DOHH2 (cell line): ENCODE measurements around the gene FBXL2.

ENCODE experiments used
- H3F3A ChIP-seq: fragments of 200-600 bp; sonication (generic), shearing (Covaris generic); 2 replicates; pipeline ENCODE4 v1.6.0; 2016; ENCODE audit warnings: antibody characterized with exemption, mild to moderate bottlenecking; ENCODE audit not compliant: control insufficient read depth, insufficient read depth
- H3K27ac ChIP-seq: fragments of 200-600 bp; sonication (generic); 2 replicates; pipeline ENCODE4 v1.5.1; 2014; ENCODE audit warnings: low read depth, mild to moderate bottlenecking, low read length, moderate library complexity
- H3K27me3 ChIP-seq: fragments of 200-600 bp; sonication (generic); 2 replicates; pipeline ENCODE4 v1.6.1; 2014; ENCODE audit warnings: mild to moderate bottlenecking, low read length, mixed read lengths; ENCODE audit not compliant: control insufficient read depth
- H3K36me3 ChIP-seq: fragments of 200-600 bp; sonication (generic); 2 replicates; pipeline ENCODE4 v1.6.1; 2014; ENCODE audit warnings: mild to moderate bottlenecking, low read length, moderate library complexity, mixed read lengths; ENCODE audit not compliant: control insufficient read depth
- H3K4me1 ChIP-seq: fragments of 200-600 bp; sonication (generic); 2 replicates; pipeline ENCODE4 v1.6.1; 2014; ENCODE audit warnings: mild to moderate bottlenecking, low read length, mixed read lengths; ENCODE audit not compliant: control insufficient read depth
- H3K4me2 ChIP-seq: fragments of 200-600 bp; sonication (generic); 2 replicates; pipeline ENCODE4 v1.6.0; 2014; ENCODE audit warnings: mild to moderate bottlenecking, low read length, moderate library complexity
- H3K4me3 ChIP-seq: fragments of 200-600 bp; sonication (generic); 2 replicates; pipeline ENCODE4 v1.5.1; 2014; ENCODE audit warnings: mild to moderate bottlenecking, low read length, mixed read lengths
- H3K79me2 ChIP-seq: fragments of 200-600 bp; sonication (generic); 2 replicates; pipeline ENCODE4 v1.6.1; 2014; ENCODE audit warnings: mild to moderate bottlenecking, low read length, mixed read lengths; ENCODE audit not compliant: control insufficient read depth
- H3K9me2 ChIP-seq: fragments of 200-600 bp; sonication (generic); replicated peaks from 2 replicates; pipeline ENCODE4 v1.6.1; 2014; ENCODE audit warnings: mild to moderate bottlenecking, low read length, mixed read lengths; ENCODE audit not compliant: control insufficient read depth
- H3K9me3 ChIP-seq: fragments of 200-600 bp; sonication (generic); 2 replicates; pipeline ENCODE4 v1.6.1; 2014; ENCODE audit warnings: antibody characterized with exemption, low read length, mixed read lengths; ENCODE audit not compliant: control insufficient read depth, insufficient read depth
- H4K20me1 ChIP-seq: fragments of 200-600 bp; sonication (generic); 2 replicates; pipeline ENCODE4 v1.6.0; 2014; ENCODE audit warnings: low read depth, mild to moderate bottlenecking, antibody characterized with exemption, low read length, moderate library complexity; ENCODE audit not compliant: control insufficient read depth, insufficient read depth
- CTCF ChIP-seq: fragments of 200-600 bp; sonication (generic); IDR thresholded peaks from one replicate; pipeline ENCODE4 v1.5.1; 2014; ENCODE audit warnings: antibody characterized with exemption, mild to moderate bottlenecking, low read depth, low read length; ENCODE audit not compliant: poor library complexity, severe bottlenecking
- EZH2phosphoT487 ChIP-seq: fragments of 200-600 bp; sonication (generic); IDR thresholded peaks from 2 replicates; pipeline ENCODE4 v1.6.1; 2017; ENCODE audit warnings: borderline replicate concordance, mild to moderate bottlenecking, antibody characterized with exemption, low read length, moderate library complexity, mixed read lengths

The FBXL2 gene

GRCh38 chr3:33424606-33425452 lies 147.6 kb downstream of the FBXL2 start:
- H3K79me2 ChIP-seq, result peaks cover 84% of the 10 kb centered on the region
- no peak for TF ChIP-seq EZH2phosphoT487
- TF ChIP-seq CTCF, result no peak
- no peak overlapping the region for H3K4me2 ChIP-seq
- H3K9me3 ChIP-seq, result no peaks in the 10 kb centered on the region
- no peaks in the 10 kb centered on the region for H3F3A ChIP-seq
- peaks cover 4% of the 10 kb centered on the region; the same call in 1 of the 2 replicates for H4K20me1 ChIP-seq
- no peak overlapping the region for H3K27ac ChIP-seq
- H3K4me3 ChIP-seq, result no peak overlapping the region
- H3K9me2 ChIP-seq, result no peaks in the 10 kb centered on the region
- H3K4me1 ChIP-seq, result peaks cover 15% of the 10 kb centered on the region
- H3K36me3 ChIP-seq, result peaks cover 48% of the 10 kb centered on the region
- H3K27me3 ChIP-seq, result no peaks in the 10 kb centered on the region

GRCh38 chr3:33425453-33425852 lies 148.2 kb downstream of the FBXL2 start:
- peaks cover 47% of the 10 kb centered on the region for H3K36me3 ChIP-seq
- H3K4me3 ChIP-seq, result no peak overlapping the region
- no peaks in the 10 kb centered on the region for H3K9me2 ChIP-seq
- no peak overlapping the region for H3K4me2 ChIP-seq
- no peak for TF ChIP-seq CTCF
- no peak for TF ChIP-seq EZH2phosphoT487
- peaks cover 8% of the 10 kb centered on the region for H3K4me1 ChIP-seq
- no peak overlapping the region for H3K27ac ChIP-seq
- no peaks in the 10 kb centered on the region for H3F3A ChIP-seq
- H3K9me3 ChIP-seq, result no peaks in the 10 kb centered on the region
- H3K27me3 ChIP-seq, result no peaks in the 10 kb centered on the region
- H4K20me1 ChIP-seq, result peaks cover 4% of the 10 kb centered on the region; the same call in 1 of the 2 replicates
- peaks cover 88% of the 10 kb centered on the region for H3K79me2 ChIP-seq

GRCh38 chr3:33426068-33426467 lies 148.8 kb downstream of the FBXL2 start:
- peaks cover 6% of the 10 kb centered on the region; the same call in 1 of the 2 replicates for H3K4me1 ChIP-seq
- peaks cover 92% of the 10 kb centered on the region for H3K79me2 ChIP-seq
- TF ChIP-seq CTCF (no peak), EZH2phosphoT487 (no peak)
- no peaks in the 10 kb centered on the region for H3K9me2 ChIP-seq
- peaks cover 8% of the 10 kb centered on the region; the same call in 1 of the 2 replicates for H4K20me1 ChIP-seq
- H3K27me3 ChIP-seq, result no peaks in the 10 kb centered on the region
- H3K9me3 ChIP-seq, result no peaks in the 10 kb centered on the region
- no peak overlapping the region for H3K27ac ChIP-seq
- no peak overlapping the region for H3K4me2 ChIP-seq
- H3K4me3 ChIP-seq, result no peak overlapping the region
- no peaks in the 10 kb centered on the region for H3F3A ChIP-seq
- H3K36me3 ChIP-seq, result peaks cover 42% of the 10 kb centered on the region
